AG04449 (cell line): ENCODE measurements around the gene TFB2M.

Source experiments
- CTCF ChIA-PET: fragments of 350-600 bp; formaldehyde crosslinking; extraction: SDS; loops from one replicate; lab custom pipeline; 2021; ENCODE audit warnings: antibody characterized with exemption; lab: Yijun Ruan, JAX
- POLR2A ChIA-PET: fragments of 400-600, 350-600 bp; formaldehyde crosslinking; extraction: SDS; loops from one replicate; lab custom pipeline; 2020; ENCODE audit warnings: antibody characterized with exemption, inconsistent platforms; lab: Yijun Ruan, JAX
- DNase-seq: peaks from one replicate; pipeline ENCODE4 v3.0.0-alpha.2; 2010; ENCODE audit warnings: low read depth, low spot score
- H3K4me3 ChIP-seq: 2 replicates; pipeline ENCODE4 v1.5.1; 2011; ENCODE audit warnings: low read depth, mild to moderate bottlenecking, control low read depth, low read length
- CTCF ChIP-seq: IDR thresholded peaks from one replicate; pipeline ENCODE4 v1.5.1; 2011; ENCODE audit warnings: mild to moderate bottlenecking, moderate library complexity, low read length, control low read depth, inconsistent platforms; ENCODE audit not compliant: insufficient read depth; ENCODE audit errors: missing control alignments

The TFB2M gene

GRCh38 chr1:246579818-246580217 lies 13.8 kb upstream of the TFB2M start:
- no peak for TF ChIP-seq CTCF
- no peak for DNase-seq
- H3K4me3 ChIP-seq, result no peak overlapping the region
- ChIA-PET POLR2A (interaction anchor here (0.8 to 0.9 kb wide), 2 partner anchors 13 to 29 kb away, joined by 3 to 4 read pairs; no protein-coding TSS in a partner anchor), CTCF (interaction anchor here (0.6 to 0.9 kb wide), 2 partner anchors 15 to 82 kb away, joined by 3 read pairs; no protein-coding TSS in a partner anchor)

- ChIA-PET CTCF (interaction anchor here (1.0 to 1.6 kb wide), 2 partner anchors 22 to 111 kb away, joined by 3 to 4 read pairs; no protein-coding TSS in a partner anchor), POLR2A (no interaction called here)
- DNase-seq, result no peak
- no peak for TF ChIP-seq CTCF
- no peak overlapping the region for H3K4me3 ChIP-seq
These were observed 11.7 kb upstream of the TFB2M start for GRCh38 chr1:246577720-246578106.

- ChIA-PET POLR2A (no interaction called here), CTCF (no interaction called here)
- no peak for DNase-seq
- TF ChIP-seq CTCF, result no peak
- no peak overlapping the region for H3K4me3 ChIP-seq
These were observed 11.1 kb upstream of the TFB2M start for GRCh38 chr1:246577082-246577719.

- DNase-seq, result no peak
- POLR2A ChIA-PET, result no interaction called here
These were observed 10.6 kb upstream of the TFB2M start for GRCh38 chr1:246576709-246577032.

GRCh38 chr1:246573491-246573890 lies 7.4 kb upstream of the TFB2M start:
- no peak for DNase-seq
- no peak overlapping the region for H3K4me3 ChIP-seq
- TF ChIP-seq CTCF, result no peak
- ChIA-PET CTCF (interaction anchor here (1.7 kb wide), 1 partner anchor 116 kb away, joined by 3 read pairs; no protein-coding TSS in a partner anchor), POLR2A (interaction anchor here (0.8 kb wide), 1 partner anchor 8 kb away, joined by 3 read pairs; the partner anchor contains the start of gene TFB2M)

More at GRCh38 chr1:246576709-246577032, 10.6 kb upstream of the TFB2M start:
- CTCF ChIA-PET, result interaction anchor here (1.3 kb wide), 1 partner anchor 9 kb away, joined by 3 read pairs; no protein-coding TSS in a partner anchor
- no peak for TF ChIP-seq CTCF
- no peak overlapping the region for H3K4me3 ChIP-seq

GRCh38 chr1:246572785-246573184 lies 6.7 kb upstream of the TFB2M start:
- POLR2A ChIA-PET, result no interaction called here
- no peak overlapping the region for H3K4me3 ChIP-seq
- CTCF ChIA-PET, result no interaction called here
- no peak for TF ChIP-seq CTCF
- no peak for DNase-seq
